K562 (cell line): ENCODE data around the gene ATP5MC3. TPM values are rescaled to one million over a fixed set of nuclear protein-coding genes. Genes with fewer than 3 reads are reported as not detected.

ENCODE experiments used
- ATAC-seq: fragments of 200-7000 bp; cut with Tn5 transposase; 3 replicates; pipeline ENCODE4 v1.9.1; 2020; ENCODE audit warnings: moderate library complexity
- BruUV-seq: library from RNA; stranded (reverse); fragments of 400-500 nt; replicated peaks from 2 replicates; lab custom pipeline; 2021; lab: Mats Ljungman, UMichigan
- CTCF ChIA-PET: fragments of 300-600 bp; formaldehyde crosslinking; extraction: SDS; loops from one replicate; lab custom pipeline; 2021; ENCODE audit warnings: low intra/inter-chr PET ratio; lab: Yijun Ruan, JAX
- POLR2A ChIA-PET: fragments of 300-600, 350-650 bp; sonication (Branson Sonifier 250); formaldehyde crosslinking; extraction: SDS; loops from one replicate; lab custom pipeline; 2021; ENCODE audit warnings: antibody characterized with exemption, inconsistent platforms; lab: Yijun Ruan, JAX
- DNase-seq, 4 experiments: peaks; one replicate each; pipeline versions ENCODE4 v3.0.0 to v3.0.0-alpha.2; 2011 to 2018; ENCODE audit warnings: low spot score in 3 of 4, mixed read lengths in 3 of 4; ENCODE audit errors: extremely low read depth in 1 of 4
- FAIRE-seq: peaks from 2 replicates; lab custom pipeline; 2011; peaks lifted over from hg19 to GRCh38; lab: Jason Lieb, UNC
- H2AFZ ChIP-seq: 2 replicates; pipeline ENCODE4 v1.6.0; 2011; ENCODE audit warnings: low read depth, low read length, control low read depth, inconsistent platforms
- H3K27ac ChIP-seq: fragments of 200-600 bp; 3 replicates; pipeline ENCODE4 v1.8.0; 2011; ENCODE audit warnings: low read depth, mild to moderate bottlenecking, control low read depth, inconsistent platforms, low read length, moderate library complexity, mixed read lengths; ENCODE audit errors: extremely low read depth
- H3K27me3 ChIP-seq, 2 experiments: fragments of 300-600 bp in 1 of 2; 2 replicates in 1 of 2; 3 replicates in 1 of 2; pipeline versions ENCODE4 v1.6.0 to v1.8.0; 2011; ENCODE audit warnings: inconsistent platforms in 2 of 2, low read length in 2 of 2, mild to moderate bottlenecking in 1 of 2, mixed read lengths in 1 of 2, moderate library complexity in 1 of 2; ENCODE audit not compliant: control insufficient read depth in 2 of 2, insufficient read depth in 2 of 2
- H3K36me3 ChIP-seq: fragments of 300-600 bp; 3 replicates; pipeline ENCODE4 v1.8.0; 2011; ENCODE audit warnings: mild to moderate bottlenecking, low read length, inconsistent platforms; ENCODE audit not compliant: control insufficient read depth, insufficient read depth
- H3K4me1 ChIP-seq, 2 experiments: fragments of 200-600 bp in 1 of 2; replicated peaks in 1 of 2; 2 replicates in 1 of 2; 3 replicates in 1 of 2; pipeline versions ENCODE4 v1.5.1 to v1.8.0; 2011; ENCODE audit warnings: inconsistent platforms in 2 of 2, low read length in 2 of 2, mild to moderate bottlenecking in 1 of 2, mixed read lengths in 1 of 2, moderate library complexity in 1 of 2; ENCODE audit not compliant: control insufficient read depth in 2 of 2, insufficient read depth in 2 of 2
- H3K4me2 ChIP-seq: 2 replicates; pipeline ENCODE4 v1.6.1; 2011; ENCODE audit warnings: low read length, control low read depth, inconsistent platforms, mixed read lengths; ENCODE audit not compliant: insufficient read depth
- H3K4me3 ChIP-seq: fragments of 200-600 bp; sonication (generic), shearing (Covaris generic); 2 replicates; pipeline ENCODE4 v1.5.1; 2016; ENCODE audit warnings: control low read depth, inconsistent platforms
- H3K79me2 ChIP-seq: fragments of 200-600 bp; 3 replicates; pipeline ENCODE4 v1.8.0; 2011; ENCODE audit warnings: low read length, inconsistent platforms; ENCODE audit not compliant: control insufficient read depth, insufficient read depth
- H3K9ac ChIP-seq, 2 experiments: 2 replicates each; pipeline versions ENCODE4 v1.6.0 to v1.6.1; 2011; ENCODE audit warnings: low read depth in 2 of 2, low read length in 2 of 2, control low read depth in 1 of 2, inconsistent platforms in 1 of 2, mild to moderate bottlenecking in 1 of 2, mixed read lengths in 1 of 2; ENCODE audit not compliant: insufficient read depth in 1 of 2
- H3K9me1 ChIP-seq: one replicate; pipeline ENCODE4 v1.6.0; 2011; ENCODE audit warnings: inconsistent platforms, mild to moderate bottlenecking, low read length, moderate library complexity; ENCODE audit not compliant: control insufficient read depth, insufficient read depth
- H3K9me3 ChIP-seq: replicated peaks from 2 replicates; pipeline ENCODE4 v1.5.1; 2011; ENCODE audit warnings: low read depth, low read length, inconsistent platforms; ENCODE audit not compliant: control insufficient read depth, insufficient read depth
- H4K20me1 ChIP-seq: replicated peaks from 2 replicates; pipeline ENCODE4 v1.6.1; 2011; ENCODE audit warnings: low read length, inconsistent platforms, mixed read lengths; ENCODE audit not compliant: control insufficient read depth, insufficient read depth
- CREB3 ChIP-seq: fragments of 450-650 bp; conservative IDR thresholded peaks from 2 replicates; pipeline ENCODE4 v1.6.1; 2016; ENCODE audit warnings: missing genetic modification characterization, low read depth, mild to moderate bottlenecking, missing compliant biosample characterization, moderate library complexity
- CTCF ChIP-seq, 3 experiments: IDR thresholded peaks in 2 of 3; conservative IDR thresholded peaks in 1 of 3; 2 replicates each; pipeline ENCODE4 v1.5.1; 2011 to 2012; ENCODE audit warnings: low read length in 3 of 3, mild to moderate bottlenecking in 3 of 3, control low read depth in 2 of 3, improper control_type of control experiment in 1 of 3, inconsistent platforms in 1 of 3, low read depth in 1 of 3, mixed read lengths in 1 of 3, moderate library complexity in 1 of 3; ENCODE audit not compliant: insufficient read depth in 2 of 3
- E2F4 ChIP-seq: sonication (generic); formaldehyde crosslinking; IDR thresholded peaks from 2 replicates; pipeline ENCODE4 v1.8.0; 2022; ENCODE audit warnings: mild to moderate bottlenecking, low read depth, missing genetic modification reagents
- HNRNPUL1 ChIP-seq: fragments of 200-400 bp; formaldehyde crosslinking; IDR thresholded peaks from 2 replicates; pipeline ENCODE4 v1.6.1; 2017; ENCODE audit warnings: low read length
- MBD2 ChIP-seq: sonication (generic); IDR thresholded peaks from 2 replicates; pipeline ENCODE4 v1.6.1; 2016; ENCODE audit warnings: low read depth, borderline replicate concordance
- SFPQ ChIP-seq: fragments of 200-400 bp; formaldehyde crosslinking; IDR thresholded peaks from 2 replicates; pipeline ENCODE4 v1.6.1; 2017; ENCODE audit warnings: mild to moderate bottlenecking, low read depth, low read length, moderate library complexity
- SIX5 ChIP-seq, 2 experiments: IDR thresholded peaks; 2 replicates each; pipeline ENCODE4 v1.6.1; 2011; ENCODE audit warnings: low read length in 2 of 2, borderline replicate concordance in 1 of 2, low read depth in 1 of 2, mild to moderate bottlenecking in 1 of 2, moderate library complexity in 1 of 2; ENCODE audit not compliant: insufficient read depth in 1 of 2
- WGBS: fragments of 100-300 bp; shearing (Covaris generic); methylation state at CpG from one replicate; pipeline ENCODE4 v1.1.6; 2016; ENCODE audit warnings: low coverage, mixed read lengths; ENCODE audit not compliant: insufficient coverage; ENCODE audit errors: missing lambda C conversion rate; 5-methylcytosine and 5-hydroxymethylcytosine counted together
- in situ Hi-C: fragments of 300-500 bp; cut with MboI; formaldehyde crosslinking; loops from 4 replicates; pipeline ENCODE4 v1.15.0; 2018; ENCODE audit warnings: inconsistent platforms, mixed read lengths
- intact Hi-C: fragments of 100-400 bp; cut with micrococcal nuclease; formaldehyde crosslinking; loops from 2 replicates; pipeline ENCODE4 v1.14.2; 2022
- polyA plus RNA-seq, 8 experiments: library from polyadenylated mRNA; depleted of rRNA in 4 of 8; stranded (reverse) in 5 of 8; unstranded in 3 of 8; fragments of >200 nt; fragmentation: Nextera tagmentation in 2 of 8; fragmentation: Illumina TruSeq in 1 of 8; extraction: Ambion mirVana in 2 of 8; extraction: Trizol in 1 of 8; gene quantifications; 2 replicates each; pipeline versions ENCODE4 v1.2.1 to v1.2.3, GENCODE V29; 2011 to 2014; ENCODE audit warnings: inconsistent platforms in 1 of 8, missing spikeins in 1 of 8
- total RNA-seq, 7 experiments: library from RNA; depleted of rRNA in 6 of 7; stranded (reverse); fragments of >200 nt in 6 of 7; fragmentation: Illumina TruSeq in 2 of 7; extraction: Trizol in 2 of 7; gene quantifications; 2 replicates each; pipeline versions ENCODE4 v1.2.1 to v1.2.3, GENCODE V29; 2011 to 2021; ENCODE audit warnings: low replicate concordance in 1 of 7

ATP5MC3 gene
- total and polyA plus RNA-seq, 9 of the 15 experiments (the other 6 are each of a cell fraction or from before 2014, with no cell fraction given): 423 to 2,565 (median 1,012) TPM

- intact Hi-C loops (no loop called here), in situ Hi-C loops (no loop called here)
- WGBS: 96% methylated on average over 3 of the region's 3 CpGs
- no peak for DNase-seq
- H3K9ac ChIP-seq: no peak overlapping the region
- H3K4me1 ChIP-seq: no peaks in the 10 kb centered on the region
- H4K20me1 ChIP-seq: no peaks in the 10 kb centered on the region; the same call in 1 of the 2 replicates
- no peaks in the 10 kb centered on the region for H3K27me3 ChIP-seq
- no peaks in the 10 kb centered on the region for H3K9me3 ChIP-seq
- H3K79me2 ChIP-seq: peaks cover 68% of the 10 kb centered on the region
- H3K9me1 ChIP-seq: no peaks in the 10 kb centered on the region
- H3K4me2 ChIP-seq: no peak overlapping the region
- BruUV-seq: no TSS peak
- H3K4me3 ChIP-seq: no peak overlapping the region
- H2AFZ ChIP-seq: no peak overlapping the region
- ChIA-PET POLR2A (no interaction called here), CTCF (no interaction called here)
- peak; percentile 52 for FAIRE-seq
- H3K36me3 ChIP-seq: peaks cover 86% of the 10 kb centered on the region
- H3K27ac ChIP-seq: no peak overlapping the region
- TF ChIP-seq MBD2: no peak
- 0 out of 6 replicates have a peak, but pooled peaks of 1 of the 3 experiments have one; percentile 2 for TF ChIP-seq CTCF (IDR thresholded peaks at IDR 0.05 in 2 of 3, conservative IDR thresholded peaks at IDR 0.05 in 1 of 3; ENCODE audit: insufficient read depth in 2 of 3, low read depth in 1 of 3, low read length in 3 of 3)
- ATAC-seq: no peak
Observed at GRCh38 chr2:175135177-175135576, 46.3 kb downstream of the ATP5MC3 start.

- ChIA-PET CTCF (no interaction called here), POLR2A (interaction anchor here (0.8 kb wide), 1 partner anchor 12 kb away, joined by 3 read pairs; no protein-coding TSS in a partner anchor)
- Histone ChIP-seq H3K4me2 (no peak overlapping the region), H2AFZ (no peak overlapping the region), H4K20me1 (no peaks in the 10 kb centered on the region), H3K79me2 (peaks cover 46% of the 10 kb centered on the region), H3K27me3 (no peaks in the 10 kb centered on the region), H3K27ac (no peak overlapping the region), H3K9ac (no peak overlapping the region), H3K36me3 (peaks cover 82% of the 10 kb centered on the region), H3K9me3 (no peaks in the 10 kb centered on the region; the same call in 1 of the 2 replicates), H3K9me1 (no peaks in the 10 kb centered on the region), H3K4me1 (no peaks in the 10 kb centered on the region), H3K4me3 (no peak overlapping the region)
- 67% methylated on average over 2 of the region's 2 CpGs for WGBS
- in situ Hi-C loops (no loop called here), intact Hi-C loops (no loop called here)
- BruUV-seq: no TSS peak
- no peak for DNase-seq
- no peak for FAIRE-seq
- no peak for ATAC-seq
- TF ChIP-seq CREB3 (tag): no peak
- no peak for TF ChIP-seq E2F4 (CRISPR knock-in tag)
- TF ChIP-seq SFPQ: no peak
- no peak for TF ChIP-seq HNRNPUL1
- no peak for TF ChIP-seq SIX5 (IDR thresholded peaks at IDR 0.05; ENCODE audit: borderline replicate concordance in 1 of 2, insufficient read depth in 1 of 2, low read depth in 1 of 2, low read length in 2 of 2)
Observed at GRCh38 chr2:175131252-175131651, 50.3 kb downstream of the ATP5MC3 start.
